GM19452 (cell line): ENCODE results near the gene CHRNA4.

Experiments used
- ATAC-seq: cut with Tn5 transposase; IDR thresholded peaks from one replicate; pipeline ENCODE4 v1.9.1; 2021; ENCODE audit not compliant: unreplicated experiment

The CHRNA4 gene

GRCh38 chr20:63378626-63379025, 17.5 kb upstream of the CHRNA4 start:
- ATAC-seq = no peak

- no peak for ATAC-seq
Observed at GRCh38 chr20:63377951-63378381, 16.8 kb upstream of the CHRNA4 start.

- no peak for ATAC-seq
Observed at GRCh38 chr20:63377256-63377941, 16.2 kb upstream of the CHRNA4 start.

GRCh38 chr20:63376283-63377250, 15.4 kb upstream of the CHRNA4 start:
- no peak for ATAC-seq

GRCh38 chr20:63375438-63375837, 14.3 kb upstream of the CHRNA4 start:
- no peak for ATAC-seq

GRCh38 chr20:63374504-63374903, 13.4 kb upstream of the CHRNA4 start:
- ATAC-seq = no peak

GRCh38 chr20:63373996-63374395, 12.8 kb upstream of the CHRNA4 start:
- ATAC-seq = no peak

- ATAC-seq = no peak
Observed at GRCh38 chr20:63372971-63373885, 12.1 kb upstream of the CHRNA4 start.

- ATAC-seq = no peak
Observed at GRCh38 chr20:63371291-63371865, 10.2 kb upstream of the CHRNA4 start.

GRCh38 chr20:63370618-63371187, 9.6 kb upstream of the CHRNA4 start:
- ATAC-seq = no peak

- no peak for ATAC-seq
Observed at GRCh38 chr20:63369724-63370617, 8.8 kb upstream of the CHRNA4 start.

- no peak for ATAC-seq
Observed at GRCh38 chr20:63369024-63369530, 7.9 kb upstream of the CHRNA4 start.

- no peak for ATAC-seq
Observed at GRCh38 chr20:63368151-63368550, 7.0 kb upstream of the CHRNA4 start.

- ATAC-seq = no peak
Observed at GRCh38 chr20:63367446-63368055, 6.4 kb upstream of the CHRNA4 start.

- no peak for ATAC-seq
Observed at GRCh38 chr20:63366390-63367365, 5.5 kb upstream of the CHRNA4 start.

GRCh38 chr20:63365601-63366389, 4.6 kb upstream of the CHRNA4 start:
- ATAC-seq = no peak
